GM20431 (cell line): ENCODE measurements around the gene EMILIN2.

Experiments used
- in situ Hi-C: fragments of 300-500 bp; cut with MseI, MboI; formaldehyde crosslinking; loops from one replicate; pipeline ENCODE4 v1.15.0; 2020; ENCODE audit warnings: low sequenced_read_pairs; ENCODE audit not compliant: unreplicated experiment

The EMILIN2 gene

DNA sequence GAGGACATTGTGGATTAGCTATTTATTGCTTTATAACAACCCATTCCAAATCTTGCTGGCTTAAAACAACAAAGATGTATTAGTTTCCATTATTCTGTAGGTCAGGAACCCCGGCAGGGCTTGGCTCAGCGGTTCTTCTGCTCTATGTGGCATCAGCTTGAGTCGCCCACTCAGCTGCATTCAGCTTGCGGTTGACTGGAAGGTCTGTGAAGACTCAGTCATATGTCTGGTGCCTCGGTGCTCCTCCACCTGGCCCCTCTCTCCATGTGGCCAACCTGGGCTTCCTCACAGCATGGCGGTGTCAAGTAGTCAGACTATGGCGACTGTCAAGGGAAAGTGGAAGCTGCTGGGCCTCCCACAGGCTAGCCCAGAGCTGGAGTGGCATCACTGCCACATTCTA, 48.6 kb downstream of the EMILIN2 start:
- in situ Hi-C loops: no loop called here

GRCh38 chr18:2896990-2897389, 50.2 kb downstream of the EMILIN2 start:
- in situ Hi-C loops: no loop called here

DNA sequence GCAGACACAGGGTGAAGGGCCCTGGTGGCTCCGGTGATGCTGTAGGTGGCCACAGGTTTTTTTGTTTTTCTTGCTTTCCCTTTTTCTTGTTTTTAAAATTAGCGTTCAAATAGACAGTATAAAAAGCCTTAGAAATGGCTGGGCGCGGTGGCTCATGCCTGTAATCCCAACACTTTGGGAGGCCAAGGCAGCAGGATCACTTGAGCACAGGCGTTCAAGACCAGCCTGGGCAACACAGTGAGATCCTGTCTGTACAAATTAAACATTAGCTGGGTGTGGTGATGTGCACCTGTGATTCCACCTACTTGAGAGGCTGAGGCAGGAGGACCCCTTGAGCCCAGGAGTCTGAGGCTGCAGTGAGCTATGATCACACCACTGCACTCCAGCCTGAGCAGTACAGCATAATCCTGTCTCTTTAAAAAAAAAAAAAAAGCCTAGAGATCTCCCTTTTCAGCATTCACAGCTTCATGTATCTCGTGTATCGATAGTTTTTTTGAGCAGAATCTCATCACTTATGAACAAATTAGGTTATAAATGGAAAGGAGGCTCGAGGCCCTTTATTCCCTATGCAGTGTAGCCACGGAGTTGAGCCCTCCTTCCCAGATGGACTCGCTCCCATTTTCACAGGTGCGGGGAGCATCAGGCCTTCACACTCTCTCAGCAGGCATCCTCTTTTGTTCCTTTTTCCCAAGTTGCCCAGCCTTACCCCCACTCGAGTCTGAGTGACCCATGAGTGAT, 50.8 kb downstream of the EMILIN2 start:
- in situ Hi-C loops: no loop called here

DNA sequence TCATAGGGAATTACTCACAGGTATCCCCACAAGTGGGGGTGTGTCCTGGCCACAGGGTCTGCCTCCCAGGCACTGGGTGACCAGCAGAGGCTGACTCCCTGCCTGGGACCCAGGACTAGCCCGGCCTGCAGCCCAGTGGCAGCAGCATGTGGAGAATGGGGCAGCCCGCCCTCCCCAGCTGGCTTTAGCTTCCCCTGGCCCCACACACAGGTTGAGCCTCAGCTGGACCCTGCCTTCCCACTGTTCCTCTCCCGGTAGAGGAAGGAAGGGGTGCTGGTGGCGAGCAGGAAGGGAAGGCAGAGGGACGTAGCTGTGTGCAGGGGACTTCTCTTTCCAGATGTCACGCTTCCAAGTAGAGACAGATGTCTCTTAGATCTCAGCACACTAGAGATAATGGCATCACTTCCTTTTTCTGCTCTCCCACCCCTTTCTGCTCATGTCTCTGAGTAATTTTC, 51.4 kb downstream of the EMILIN2 start:
- in situ Hi-C loops: no loop called here

DNA sequence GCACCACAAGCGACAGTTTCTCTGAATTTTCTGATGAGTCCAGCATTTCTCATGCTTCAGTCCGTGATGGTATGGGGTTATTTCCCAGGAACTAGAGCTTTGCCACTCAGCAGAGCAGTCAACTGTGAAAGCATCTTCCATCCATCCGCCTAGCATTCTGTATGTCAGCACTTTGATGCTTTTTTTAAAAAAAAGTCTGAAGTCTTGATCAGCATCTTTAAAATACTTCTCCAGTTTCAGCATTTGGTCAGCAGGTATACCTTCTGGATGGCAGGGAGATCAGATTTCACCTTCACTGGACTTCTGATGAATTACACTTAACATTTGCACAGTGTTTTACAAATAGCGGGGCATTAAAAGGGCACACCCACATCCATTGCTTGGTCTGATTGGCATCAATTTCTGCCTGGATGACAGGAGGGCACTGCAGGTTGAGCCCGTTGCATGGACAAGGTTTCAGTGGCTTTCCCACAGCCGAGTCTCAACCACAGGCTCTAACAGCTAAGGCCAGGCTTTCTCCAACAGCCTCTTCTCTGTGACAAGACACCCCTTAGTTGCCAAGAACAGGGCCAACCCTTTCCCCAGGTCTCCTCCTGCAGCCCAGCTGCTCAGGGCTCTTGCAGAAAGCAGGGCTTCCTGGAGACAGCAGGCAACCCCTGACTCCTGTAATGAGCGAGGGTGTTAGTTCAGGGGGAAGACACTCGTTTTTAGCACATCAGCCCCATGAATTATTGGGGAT, 54.0 kb downstream of the EMILIN2 start:
- in situ Hi-C loops: no loop called here

- in situ Hi-C loops: no loop called here
These were observed 54.7 kb downstream of the EMILIN2 start for GRCh38 chr18:2901423-2901985.

DNA sequence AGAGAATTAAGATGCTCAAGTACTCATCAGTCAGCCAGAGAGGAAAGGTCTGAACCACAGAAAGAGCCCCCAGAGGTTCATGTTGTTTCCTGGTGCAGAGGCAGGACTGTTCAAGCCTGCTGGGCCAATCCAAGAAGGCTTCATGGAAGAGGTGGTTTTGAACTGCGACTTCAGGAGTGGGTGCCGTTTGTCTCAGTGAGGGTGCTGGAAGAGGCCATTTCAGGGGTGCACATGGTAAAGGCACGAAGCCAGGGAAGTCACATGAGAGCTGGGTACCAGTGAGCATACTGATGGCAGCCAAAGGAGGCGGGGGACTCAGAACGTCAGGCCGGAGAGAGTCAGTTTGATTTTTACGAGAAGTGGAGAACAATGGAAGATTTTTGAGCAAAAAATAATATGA, 55.5 kb downstream of the EMILIN2 start:
- in situ Hi-C loops: no loop called here

DNA sequence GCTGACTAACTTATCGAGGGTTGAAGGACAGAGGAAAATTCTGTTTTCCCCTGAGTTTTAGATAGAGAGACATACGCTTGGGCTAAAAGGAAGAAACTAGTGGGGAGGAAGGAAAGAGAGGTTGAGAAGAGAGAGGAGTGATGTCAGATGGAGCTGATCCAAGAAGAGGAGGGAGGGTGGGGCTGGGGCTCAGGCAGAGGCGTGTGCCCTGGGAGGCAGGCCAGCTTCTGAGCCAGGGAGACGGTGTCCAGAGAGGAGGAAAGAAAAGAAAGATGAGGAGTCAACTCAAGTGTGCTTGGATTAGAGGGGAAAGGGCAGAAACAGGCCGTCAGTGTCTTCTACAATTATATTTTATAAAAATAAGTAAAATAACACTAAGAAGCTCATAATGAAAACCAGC, 56.2 kb downstream of the EMILIN2 start:
- in situ Hi-C loops: no loop called here

DNA sequence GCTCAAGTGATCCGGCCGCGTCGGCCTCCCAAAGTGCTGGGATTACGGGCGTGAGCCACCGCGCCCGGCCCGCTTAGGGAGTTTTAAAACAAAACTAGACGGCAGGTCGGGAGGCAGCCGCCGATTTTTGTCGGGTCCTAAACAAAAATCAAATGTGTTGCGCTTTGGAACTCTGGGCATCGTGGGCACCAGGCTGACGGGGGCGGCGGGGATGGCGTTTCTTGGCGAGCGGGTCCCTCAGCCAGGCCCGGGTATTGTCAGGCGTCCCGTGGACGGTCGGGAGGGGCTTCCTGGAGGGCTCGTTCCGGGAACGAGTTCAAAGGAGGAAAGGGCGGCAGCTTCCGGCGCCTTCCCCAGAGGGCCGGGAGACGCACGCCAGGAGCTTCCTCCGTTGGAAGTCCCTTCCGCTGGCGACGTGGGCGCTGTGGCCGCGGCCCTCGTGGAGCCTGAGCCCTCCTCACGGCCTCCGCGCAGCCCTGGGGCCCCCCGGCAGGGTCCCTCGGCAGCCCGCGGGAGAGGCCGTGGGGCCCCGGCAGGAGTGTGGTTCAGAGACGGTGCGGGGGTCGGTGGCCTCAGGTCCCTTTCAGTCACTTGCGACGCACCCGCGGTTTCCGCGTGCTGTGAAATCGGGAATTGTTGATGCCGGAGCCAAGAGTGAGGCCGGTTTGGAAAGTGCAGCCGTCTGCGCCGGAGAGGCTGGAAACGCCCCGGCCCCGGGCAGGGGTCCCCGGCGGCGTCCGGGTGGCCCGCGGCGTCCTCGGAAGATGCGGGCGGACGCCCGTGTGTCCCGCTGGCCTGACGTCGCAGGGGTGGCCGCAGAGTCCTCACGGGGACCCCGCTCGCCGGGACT, 59.3 kb downstream of the EMILIN2 start:
- in situ Hi-C loops: no loop called here

DNA sequence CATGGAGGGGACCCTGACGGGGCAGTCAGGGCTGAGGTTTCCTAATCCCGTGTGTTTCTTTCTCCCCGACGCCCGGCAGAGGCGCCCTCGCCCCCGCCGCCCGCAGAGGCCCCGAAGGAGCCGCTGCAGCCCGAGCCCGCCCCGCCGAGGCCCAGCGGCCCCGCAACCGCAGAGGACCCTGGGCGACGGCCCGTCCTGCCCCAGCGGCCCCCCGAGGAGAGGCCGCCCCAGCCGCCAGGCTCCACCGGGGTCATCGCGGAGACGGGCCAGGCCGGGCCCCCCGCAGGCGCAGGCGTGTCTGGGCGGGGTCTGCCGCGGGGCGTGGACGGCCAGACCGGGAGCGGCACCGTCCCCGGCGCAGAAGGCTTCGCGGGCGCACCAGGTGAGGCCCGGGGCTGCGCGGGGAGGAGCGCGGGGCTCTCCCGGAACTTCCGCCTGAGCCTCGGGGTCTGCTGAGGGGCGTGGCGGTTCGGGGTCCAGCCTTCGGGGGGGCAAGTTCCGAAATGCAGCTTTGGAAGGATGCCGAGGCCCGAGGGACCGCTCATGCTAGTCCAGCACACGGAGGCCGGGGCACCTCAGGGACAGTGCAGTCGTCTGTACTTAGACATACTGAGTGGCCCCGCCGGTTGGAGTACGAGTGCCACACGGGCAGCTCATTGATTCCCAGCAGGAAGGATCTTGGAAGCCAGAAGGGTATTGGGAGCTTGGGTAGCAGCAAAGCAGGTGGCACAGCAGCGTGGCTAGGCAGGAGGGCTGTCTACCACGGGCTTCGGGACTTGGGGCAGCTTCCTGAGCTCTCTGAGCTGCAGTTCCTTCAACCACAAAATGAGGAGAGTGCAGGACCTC, 60.1 kb downstream of the EMILIN2 start:
- in situ Hi-C loops: no loop called here

DNA sequence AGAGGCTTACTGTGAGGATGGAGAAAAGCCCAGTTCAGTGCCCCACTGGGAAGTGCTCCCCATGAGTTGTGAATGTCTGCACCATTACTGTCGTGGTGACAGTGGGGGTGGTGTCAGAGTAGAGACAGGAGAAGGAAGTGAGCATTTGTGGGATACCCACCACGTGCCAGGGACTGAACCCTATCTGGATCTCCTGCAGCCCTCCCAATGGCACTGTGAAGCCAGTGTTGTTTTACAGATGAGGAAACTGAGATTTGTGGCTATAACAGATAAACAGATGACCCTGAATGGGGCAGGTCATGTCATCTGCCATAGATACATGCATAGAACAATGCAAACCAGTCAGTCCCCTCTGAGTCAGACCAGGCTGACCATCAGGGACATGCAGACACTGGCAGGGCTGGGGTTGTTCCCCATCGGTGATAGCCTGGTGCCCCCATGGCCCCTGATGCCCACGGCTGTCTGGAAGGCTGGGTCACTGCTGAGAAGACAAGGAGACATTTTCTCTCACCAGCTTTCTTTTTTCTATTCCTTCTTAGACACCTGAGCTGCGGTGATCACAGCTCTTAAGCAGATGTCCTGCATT, 60.8 kb downstream of the EMILIN2 start:
- in situ Hi-C loops: no loop called here

GRCh38 chr18:2908166-2908945, 61.5 kb downstream of the EMILIN2 start:
- in situ Hi-C loops: no loop called here

DNA sequence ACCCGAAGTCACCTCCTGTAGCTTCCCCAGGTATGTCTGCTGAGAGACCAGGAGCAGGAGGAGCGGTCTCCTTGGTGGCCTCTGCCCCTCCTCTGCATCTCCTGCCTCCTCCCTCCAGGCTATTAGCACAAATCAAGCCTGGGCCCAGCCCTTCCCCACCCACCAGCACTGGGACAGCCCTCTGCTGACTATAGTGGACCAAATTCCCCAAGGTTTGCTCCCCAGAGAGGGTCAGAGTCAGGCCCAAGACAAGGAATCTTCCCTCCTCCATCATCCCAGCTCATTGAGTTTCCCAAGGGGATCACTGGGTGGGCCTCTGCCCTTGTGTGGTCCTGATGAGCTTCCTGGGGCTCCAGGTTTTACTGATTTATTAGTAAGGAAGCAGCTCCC, 62.1 kb downstream of the EMILIN2 start:
- in situ Hi-C loops: no loop called here

DNA sequence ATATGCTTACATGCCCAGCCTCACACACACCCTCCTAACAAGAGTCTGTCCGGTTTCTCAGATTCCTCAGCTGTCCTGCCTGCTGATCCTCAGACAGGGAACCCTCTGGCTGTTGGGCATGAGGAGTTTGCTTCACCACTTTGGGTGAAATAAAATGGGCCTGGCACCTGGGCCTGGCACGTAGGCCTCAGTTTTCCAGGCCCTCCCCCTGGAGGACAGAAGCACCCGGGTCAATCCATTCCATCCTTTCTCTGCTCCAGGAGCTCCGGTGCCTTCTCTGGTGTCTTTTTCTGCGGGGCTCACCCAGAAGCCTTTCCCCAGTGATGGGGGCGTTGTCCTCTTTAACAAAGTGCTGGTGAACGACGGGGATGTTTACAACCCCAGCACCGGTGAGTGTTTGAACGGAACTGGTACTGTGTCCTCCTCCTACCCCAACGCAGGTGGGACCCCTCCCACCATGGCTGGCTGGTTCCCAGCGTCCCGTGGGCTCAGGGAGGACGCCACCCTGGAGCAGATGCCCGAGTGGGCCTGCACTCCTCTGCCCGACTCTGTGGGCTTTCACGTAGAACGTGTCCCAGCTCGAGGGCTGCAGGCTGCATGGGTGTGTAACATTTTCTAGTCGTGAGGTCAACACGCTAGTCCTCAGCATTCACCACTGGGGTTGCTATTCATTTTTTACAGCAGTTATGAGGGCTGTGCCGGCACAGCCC, 62.8 kb downstream of the EMILIN2 start:
- in situ Hi-C loops: no loop called here

- in situ Hi-C loops: no loop called here
These were observed 63.5 kb downstream of the EMILIN2 start for GRCh38 chr18:2910261-2910660.

- in situ Hi-C loops: no loop called here
These were observed 64.1 kb downstream of the EMILIN2 start for GRCh38 chr18:2910751-2911425.

GRCh38 chr18:2911533-2911932, 64.7 kb downstream of the EMILIN2 start:
- in situ Hi-C loops: no loop called here
